Lower leg skin (tissue), 3 donors: ENCODE data around the gene NFIA.

Experiments
- POLR2A ChIP-seq, 2 donors: fragments of 450-650 bp; IDR thresholded peaks; one replicate each; pipeline ENCODE4 v1.6.1; 2016 to 2017; ENCODE audit warnings: antibody characterized with exemption in 2 of 2, mild to moderate bottlenecking in 1 of 2, moderate library complexity in 1 of 2
- TF ChIP-seq, protein P1 (sequence below), 3 donors: fragments of 450-650 bp; IDR thresholded peaks; one replicate each; pipeline ENCODE4 v1.5.1; 2016; ENCODE audit warnings: antibody characterized with exemption in 3 of 3, mild to moderate bottlenecking in 3 of 3, moderate library complexity in 2 of 3

DNA sequence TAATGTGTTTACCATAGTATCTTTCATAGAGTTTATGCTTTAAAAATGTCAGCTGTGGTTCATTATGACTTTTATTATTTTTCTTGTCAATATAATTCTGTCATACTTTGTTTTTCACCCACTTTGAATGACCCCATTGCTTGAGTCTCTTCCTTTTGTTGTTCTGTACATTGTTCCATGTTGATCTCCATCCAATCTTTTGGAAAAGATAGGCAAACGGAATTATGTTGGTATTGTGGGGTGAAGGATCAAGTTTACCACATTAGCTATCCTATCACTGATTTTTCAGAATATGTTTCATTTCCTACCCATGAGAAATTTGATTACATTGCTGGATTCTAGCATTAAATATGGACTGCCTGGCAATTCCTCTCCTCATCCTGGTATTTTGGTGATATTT, 196.6 kb downstream of the NFIA start:
- TF ChIP-seq, protein P1, sequence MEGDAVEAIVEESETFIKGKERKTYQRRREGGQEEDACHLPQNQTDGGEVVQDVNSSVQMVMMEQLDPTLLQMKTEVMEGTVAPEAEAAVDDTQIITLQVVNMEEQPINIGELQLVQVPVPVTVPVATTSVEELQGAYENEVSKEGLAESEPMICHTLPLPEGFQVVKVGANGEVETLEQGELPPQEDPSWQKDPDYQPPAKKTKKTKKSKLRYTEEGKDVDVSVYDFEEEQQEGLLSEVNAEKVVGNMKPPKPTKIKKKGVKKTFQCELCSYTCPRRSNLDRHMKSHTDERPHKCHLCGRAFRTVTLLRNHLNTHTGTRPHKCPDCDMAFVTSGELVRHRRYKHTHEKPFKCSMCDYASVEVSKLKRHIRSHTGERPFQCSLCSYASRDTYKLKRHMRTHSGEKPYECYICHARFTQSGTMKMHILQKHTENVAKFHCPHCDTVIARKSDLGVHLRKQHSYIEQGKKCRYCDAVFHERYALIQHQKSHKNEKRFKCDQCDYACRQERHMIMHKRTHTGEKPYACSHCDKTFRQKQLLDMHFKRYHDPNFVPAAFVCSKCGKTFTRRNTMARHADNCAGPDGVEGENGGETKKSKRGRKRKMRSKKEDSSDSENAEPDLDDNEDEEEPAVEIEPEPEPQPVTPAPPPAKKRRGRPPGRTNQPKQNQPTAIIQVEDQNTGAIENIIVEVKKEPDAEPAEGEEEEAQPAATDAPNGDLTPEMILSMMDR (IDR thresholded peaks at IDR 0.05): no peak
- TF ChIP-seq POLR2A (IDR thresholded peaks at IDR 0.05): no peak
